GM18520 (cell line): ENCODE results near the gene CNTNAP2.
"Not testable (repeated sequence)": the region's sequence is repeated elsewhere in the genome, so short reads cannot be mapped to it uniquely, and the experiment has no call there.

Experiments used
- ATAC-seq: cut with Tn5 transposase; IDR thresholded peaks from one replicate; pipeline ENCODE4 v1.9.1; 2021; ENCODE audit not compliant: unreplicated experiment

CNTNAP2 gene

DNA sequence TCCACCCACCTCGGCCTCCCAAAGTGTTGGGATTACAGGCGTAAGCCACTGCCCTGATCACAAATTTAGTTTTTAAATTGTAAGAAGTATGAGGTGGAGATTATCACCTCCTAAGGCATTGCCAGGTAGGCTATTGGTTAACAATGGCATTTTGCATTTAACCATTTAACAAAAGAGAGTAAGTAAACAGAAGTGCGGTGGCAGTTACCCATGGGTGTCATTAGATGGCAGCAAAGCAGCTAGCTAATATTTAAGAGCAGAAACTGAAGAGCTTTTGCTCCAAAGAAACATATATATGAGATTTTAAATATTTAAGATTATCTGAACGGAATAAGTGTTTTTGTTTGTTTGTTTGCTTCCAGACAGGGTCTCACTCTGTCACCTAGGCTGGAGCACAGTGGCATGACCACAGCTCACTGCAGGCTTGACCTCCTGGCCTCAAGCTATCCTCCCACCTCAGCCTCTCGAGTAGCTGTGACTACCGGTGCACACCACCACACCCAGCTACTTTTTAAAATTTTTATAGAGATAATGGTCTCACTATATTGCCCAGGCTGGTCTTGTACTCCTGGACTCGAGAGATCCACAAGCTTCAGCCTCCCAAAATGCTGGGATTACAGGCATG, 2148.4 kb downstream of the CNTNAP2 start:
- no peak for ATAC-seq

DNA sequence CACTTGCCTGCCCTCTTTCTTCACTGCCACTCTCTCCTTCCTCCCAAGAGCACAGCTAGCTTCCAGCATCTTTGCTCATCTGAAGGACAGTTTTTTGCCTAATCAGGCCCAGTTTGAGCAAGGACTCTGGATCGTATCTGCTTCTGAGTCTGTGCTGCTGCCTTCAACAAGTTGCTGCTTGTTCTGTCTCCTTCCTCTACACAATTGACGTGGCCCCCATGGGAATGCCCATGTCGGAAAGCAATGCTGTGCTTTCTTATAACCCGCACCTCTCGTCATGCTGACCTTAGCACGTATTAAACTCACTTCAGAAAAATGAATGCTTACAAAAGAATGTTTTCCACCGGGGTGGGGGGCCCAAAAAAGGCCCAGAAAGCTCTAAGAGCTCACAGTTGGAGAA, 2149.3 kb downstream of the CNTNAP2 start:
- no peak for ATAC-seq

DNA sequence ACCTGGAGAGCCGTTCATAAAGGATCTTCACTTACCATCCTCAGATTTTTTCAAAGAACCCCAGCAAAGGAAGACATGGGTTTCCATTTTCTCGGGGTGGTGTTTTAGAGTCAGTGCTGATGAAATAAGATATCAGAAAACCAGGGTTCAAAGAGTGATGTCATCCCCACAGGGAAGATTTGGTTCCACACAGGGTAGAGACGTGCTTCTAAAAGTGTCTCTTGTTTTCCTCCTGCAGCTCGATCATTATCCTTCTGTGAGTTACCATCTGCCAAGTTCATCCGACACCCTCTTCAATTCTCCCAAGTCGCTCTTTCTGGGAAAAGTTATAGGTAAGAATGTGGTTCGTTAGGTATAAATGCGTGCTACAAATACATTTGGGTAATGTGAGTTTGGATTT, 2150.2 kb downstream of the CNTNAP2 start:
- ATAC-seq: no peak

- no peak for ATAC-seq
These were observed 2154.0 kb downstream of the CNTNAP2 start for GRCh38 chr7:148270576-148270975.

DNA sequence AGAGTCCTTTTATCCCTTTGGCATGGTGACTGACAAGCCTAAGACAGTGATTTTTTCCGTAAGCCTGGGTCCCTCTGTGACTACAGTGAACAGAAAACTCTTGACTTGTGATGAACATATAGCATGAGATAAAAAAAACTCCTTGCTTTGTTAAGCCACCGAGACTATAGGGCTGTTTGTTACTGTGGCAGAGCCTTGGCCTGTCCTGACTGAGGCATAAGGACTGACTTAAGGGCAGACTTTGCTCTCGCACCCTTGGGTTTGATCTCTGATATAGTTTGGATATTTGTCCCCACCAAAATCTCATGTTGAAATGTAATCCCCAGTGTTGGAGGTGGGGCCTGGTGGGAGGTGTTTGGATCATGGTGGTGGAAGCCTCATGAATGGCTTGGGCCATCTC, 2157.5 kb downstream of the CNTNAP2 start:
- no peak for ATAC-seq

DNA sequence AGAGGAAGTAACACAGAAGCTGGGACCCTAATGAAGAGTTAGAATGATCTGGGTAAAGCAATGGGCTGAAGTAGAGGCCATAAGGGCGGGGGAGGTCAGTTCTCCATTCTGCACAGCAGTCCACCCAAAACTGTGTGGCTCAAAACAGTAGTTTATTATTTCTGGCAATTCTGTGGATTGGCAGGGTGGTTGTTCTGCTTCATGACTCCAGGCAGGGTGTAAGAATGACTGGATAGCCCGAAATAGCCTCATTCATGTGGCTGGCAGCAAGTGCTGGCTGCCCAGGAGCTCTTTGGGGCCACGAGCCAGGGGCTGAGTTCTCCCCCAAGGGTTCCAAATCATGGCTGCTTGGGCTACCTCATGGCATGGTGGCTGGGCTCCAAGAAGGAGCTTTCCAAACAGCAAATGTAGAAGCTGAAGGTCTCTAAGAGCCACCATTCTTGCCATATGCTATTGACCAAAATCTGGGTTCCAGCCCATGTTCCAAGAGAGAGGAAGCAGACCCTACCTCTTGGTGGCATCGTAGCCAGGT, 2158.8 kb downstream of the CNTNAP2 start:
- no peak for ATAC-seq

DNA sequence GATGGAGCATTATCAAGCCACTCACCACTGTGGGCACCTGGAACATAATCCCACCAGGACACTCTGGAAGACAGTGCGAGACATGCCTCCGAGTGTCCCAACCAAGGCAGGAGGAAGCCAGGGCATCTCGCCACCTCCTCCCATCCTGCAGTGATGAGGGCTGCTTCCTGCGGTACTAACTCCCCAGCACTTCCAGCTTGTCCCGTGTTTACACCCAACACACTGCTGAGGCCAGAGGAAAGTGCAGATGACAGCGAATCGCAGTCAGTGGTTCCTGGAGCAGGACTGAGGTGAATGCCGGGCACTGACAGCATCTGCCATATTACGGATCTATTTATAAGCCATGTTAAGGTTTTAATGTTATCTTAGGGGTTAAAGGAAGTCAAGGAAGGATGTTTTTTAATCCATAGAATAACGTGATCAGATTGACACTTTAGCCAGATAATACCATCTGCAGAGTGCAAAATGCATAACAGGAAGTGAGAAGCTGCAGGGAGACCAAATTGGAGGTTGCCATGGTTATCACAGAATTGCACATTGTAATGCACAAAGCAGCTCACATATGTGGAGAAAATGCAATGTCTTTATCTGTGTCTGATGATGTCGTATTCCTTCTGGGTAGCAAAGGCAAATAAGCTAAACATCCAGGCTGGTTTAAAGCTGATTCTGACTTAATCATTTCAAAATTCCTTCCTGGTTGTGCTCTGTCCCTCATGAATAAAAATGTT, 2159.9 kb downstream of the CNTNAP2 start:
- ATAC-seq: no peak

DNA sequence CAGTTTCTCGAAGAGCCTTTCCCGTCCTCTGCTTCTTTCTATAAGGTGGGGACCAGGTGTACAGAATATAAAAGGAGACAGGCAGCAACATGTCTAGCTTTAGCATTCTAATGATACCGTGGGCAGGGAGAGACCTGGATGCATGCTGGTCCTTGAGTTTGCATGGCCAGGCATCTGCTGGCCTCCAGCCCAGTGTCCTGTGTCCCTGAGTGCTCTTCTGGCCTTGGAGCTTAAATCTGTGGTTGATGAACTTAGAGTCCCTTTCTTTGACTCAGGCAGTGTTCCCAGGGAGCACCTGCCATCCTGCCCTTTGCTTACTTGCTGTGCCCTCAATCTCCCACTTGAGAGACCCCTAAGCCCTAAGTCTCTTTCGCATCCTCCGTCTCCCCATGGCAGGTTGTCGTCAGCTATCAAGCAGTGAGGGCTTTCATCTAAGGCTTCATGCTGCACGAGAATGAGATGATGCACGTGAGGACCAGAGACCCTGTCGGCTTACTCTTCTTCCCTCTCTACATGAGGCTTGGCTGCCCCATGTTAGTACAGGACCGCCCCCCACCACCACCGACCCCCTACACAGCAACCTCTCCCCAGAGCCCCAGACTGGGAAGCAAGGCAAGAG, 2160.6 kb downstream of the CNTNAP2 start:
- ATAC-seq: no peak

DNA sequence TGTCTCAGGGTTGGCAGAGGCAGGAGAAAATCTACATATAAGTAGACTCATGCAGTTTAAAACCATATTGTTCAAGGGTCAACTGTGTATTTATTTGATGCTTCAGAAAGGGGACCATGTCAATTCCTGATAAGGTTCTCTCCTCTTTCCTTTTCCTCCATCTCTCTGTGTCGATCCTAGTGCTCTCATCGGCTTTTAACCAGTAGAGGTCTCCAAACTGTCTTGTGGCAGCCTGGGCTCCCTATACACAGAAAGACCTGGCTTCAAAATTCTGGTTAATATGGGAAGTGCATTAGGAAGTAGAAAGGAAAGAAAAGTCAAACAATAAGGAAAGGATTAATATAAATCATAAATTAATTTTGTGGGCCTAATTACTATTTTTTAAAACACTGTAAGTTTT, 2169.5 kb downstream of the CNTNAP2 start:
- no peak for ATAC-seq

DNA sequence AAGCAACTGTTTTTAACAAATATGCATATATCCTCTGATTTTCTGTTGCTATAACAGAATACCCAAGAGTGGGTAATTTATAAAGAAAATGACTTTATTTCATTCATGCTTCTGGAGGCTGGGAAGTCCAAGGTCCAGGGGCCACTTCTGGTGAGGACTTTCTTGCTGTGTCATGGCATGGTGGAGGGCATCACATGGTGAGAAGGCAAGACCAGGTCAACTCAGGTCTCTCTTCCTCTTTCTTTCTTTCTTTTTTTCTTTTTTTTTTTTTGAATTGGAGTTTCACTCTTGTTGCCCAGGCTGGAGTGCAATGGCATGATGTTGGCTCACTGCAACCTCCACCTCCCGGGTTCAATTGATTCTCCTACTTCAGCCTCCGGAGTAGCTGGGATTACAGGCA, 2170.9 kb downstream of the CNTNAP2 start:
- ATAC-seq: no peak

- ATAC-seq: no peak
These were observed 2172.1 kb downstream of the CNTNAP2 start for GRCh38 chr7:148288592-148289151.

DNA sequence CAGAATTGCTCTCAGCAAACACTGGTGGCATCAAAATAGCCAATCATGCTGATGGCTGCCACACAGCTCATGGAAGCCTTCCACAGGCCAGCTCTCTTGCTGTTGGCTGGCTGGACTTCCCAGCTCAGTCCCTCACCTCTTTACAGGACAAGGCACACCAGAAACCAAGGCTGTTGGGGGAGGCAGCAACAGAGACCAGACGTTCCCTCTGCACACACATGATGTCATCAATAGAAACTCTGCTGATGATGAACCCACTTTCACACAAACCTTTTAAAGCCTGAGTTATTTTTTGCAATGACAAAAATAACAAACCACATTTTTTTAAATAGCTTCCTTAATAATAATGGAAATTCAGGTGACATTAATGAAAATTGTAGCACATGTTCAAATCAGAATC, 2173.0 kb downstream of the CNTNAP2 start:
- no peak for ATAC-seq

DNA sequence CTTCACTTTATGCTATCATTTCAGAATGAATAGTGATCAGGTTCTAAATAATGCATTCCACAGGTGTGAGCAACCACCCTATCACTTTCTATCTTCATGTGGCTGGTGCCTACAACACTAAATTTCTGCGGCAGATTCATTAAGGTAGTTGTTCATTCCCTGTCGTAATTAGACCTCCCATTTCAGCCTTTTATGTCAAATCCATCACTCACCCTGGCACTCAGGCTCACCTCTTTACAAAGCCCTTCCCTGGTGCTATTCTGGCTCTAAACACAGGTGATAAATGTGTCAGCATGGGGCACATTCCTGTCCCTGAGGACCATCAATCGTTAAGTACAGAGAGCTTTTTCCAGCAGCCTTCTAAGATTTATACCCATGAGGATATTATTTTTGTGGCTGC, 2173.9 kb downstream of the CNTNAP2 start:
- no peak for ATAC-seq

DNA sequence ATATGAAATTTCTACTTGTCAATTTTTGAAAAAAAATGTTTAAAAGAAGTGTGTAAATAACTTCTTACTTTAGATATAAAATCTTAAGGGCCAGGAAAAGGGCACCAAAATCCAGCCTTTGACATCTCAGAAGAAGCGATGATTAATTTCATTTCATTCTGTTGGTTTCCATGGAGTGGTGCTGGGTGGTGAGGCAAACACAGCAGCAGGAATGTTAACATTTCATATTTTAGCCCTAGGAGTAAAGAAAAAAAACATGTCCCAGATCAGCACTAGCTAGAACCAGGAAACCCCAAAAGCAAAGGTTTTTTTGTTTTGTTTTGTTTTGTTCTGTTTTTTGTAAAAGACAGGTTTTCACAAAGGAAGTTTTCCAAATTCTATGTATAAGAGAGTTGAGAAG, 2175.2 kb downstream of the CNTNAP2 start:
- ATAC-seq: no peak

DNA sequence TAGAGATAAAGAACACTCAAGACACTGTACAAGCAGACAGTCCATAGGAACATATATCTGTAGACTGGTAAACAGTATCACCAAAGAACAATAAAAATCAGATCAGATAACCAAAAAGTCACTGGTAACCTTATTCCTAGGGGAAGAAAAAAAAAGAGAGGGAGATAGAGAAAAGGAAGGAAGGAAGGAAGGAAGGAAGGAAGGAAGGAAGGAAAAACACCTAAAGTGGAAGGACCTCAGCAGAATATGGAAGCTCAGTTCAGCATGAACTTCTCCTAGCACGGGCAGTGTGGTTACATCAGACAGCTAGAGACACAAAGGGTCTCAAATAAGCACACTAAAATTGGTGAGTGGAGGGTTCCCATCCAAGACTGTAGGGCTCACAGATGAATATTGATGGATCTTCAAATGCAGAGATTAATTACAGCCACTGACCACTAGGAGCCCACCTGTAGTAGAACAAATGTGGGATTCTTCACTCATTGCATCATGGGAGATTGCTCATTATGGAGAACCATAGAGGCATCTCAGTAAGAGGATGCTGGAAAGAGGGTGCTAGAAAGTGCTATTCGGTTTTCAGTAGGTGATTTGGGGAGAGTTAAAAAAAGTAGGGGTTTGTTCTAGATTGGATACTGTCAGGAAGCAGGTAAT, 2180.5 kb downstream of the CNTNAP2 start:
- ATAC-seq: no peak

- ATAC-seq: not testable (repeated sequence)
These were observed 2182.2 kb downstream of the CNTNAP2 start for GRCh38 chr7:148298768-148299167.

- ATAC-seq: no peak
These were observed 2183.0 kb downstream of the CNTNAP2 start for GRCh38 chr7:148299350-148300276.

GRCh38 chr7:148302436-148302835, 2185.8 kb downstream of the CNTNAP2 start:
- not testable (repeated sequence) for ATAC-seq

DNA sequence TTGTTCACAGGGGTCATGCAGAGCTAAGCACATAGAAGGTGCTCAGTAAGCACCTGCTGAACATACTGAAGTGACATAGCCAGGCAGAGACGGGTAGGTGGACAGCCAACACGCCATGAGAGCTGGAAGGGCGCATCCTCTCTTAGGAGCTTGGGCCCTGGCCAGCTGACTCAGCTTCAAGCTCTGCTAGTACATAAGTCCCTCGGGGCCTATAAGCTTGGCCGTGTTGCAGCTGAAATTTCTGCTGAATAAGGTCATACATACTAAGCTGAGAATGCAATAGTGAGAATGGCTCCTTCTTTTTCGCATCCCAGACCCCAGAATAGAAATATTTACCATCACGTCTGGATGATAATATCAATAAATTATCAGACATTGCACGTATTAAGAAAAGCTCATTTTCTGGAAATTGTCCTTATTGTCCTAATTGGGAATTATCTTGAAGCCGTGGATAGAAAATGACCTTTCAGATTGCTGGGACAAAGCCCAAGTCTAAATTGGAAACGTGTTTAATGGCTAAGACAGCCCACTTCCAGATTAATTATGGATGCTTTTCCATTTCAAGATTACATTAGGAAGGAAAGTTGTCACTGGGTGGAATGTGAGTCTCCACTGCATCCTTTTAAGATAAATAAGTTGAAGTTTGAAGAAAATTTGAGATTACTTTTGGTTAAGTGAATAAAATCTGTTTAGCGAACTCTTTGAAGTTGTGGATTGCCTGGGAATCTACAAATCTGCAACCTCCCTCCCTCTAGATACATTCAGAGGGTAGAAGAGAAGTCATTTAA, 2186.9 kb downstream of the CNTNAP2 start:
- no peak for ATAC-seq

DNA sequence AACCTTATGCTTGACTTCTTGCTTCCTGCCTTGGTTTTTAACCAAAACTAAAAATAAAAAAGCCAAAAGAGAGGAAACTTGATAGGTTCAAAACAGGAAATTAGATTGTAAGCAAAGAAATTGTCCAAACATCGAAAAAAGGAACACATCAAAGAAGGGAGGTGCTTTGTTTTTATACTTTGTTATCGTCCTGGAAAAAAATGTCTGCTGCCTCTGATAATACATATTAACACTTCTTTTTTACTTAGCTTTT, 2187.4 kb downstream of the CNTNAP2 start:
- no peak for ATAC-seq
